ENCODE measurements around the gene EIF2B4. TPM values are rescaled to one million over a fixed set of nuclear protein-coding genes. Genes with fewer than 3 reads are reported as not detected.

Gene EIF2B4
- total and polyA plus RNA-seq, 9 of the 15 experiments (the other 6 are each of a cell fraction or from before 2014, with no cell fraction given), result 29.7 to 80.3 (median 58.9) TPM

GRCh38 chr2:27390822-27391679, 20.9 kb upstream of the EIF2B4 start:
- Histone ChIP-seq H3K4me3 (no peak overlapping the region), H3K27me3 (ENCODE audit: control insufficient read depth in 2 of 2, insufficient read depth in 2 of 2, low read length in 2 of 2) (no peaks in the 10 kb centered on the region), H4K20me1 (replicated peaks; ENCODE audit: control insufficient read depth, insufficient read depth, low read length) (peaks cover 2% of the 10 kb centered on the region; the same call in 1 of the 2 replicates), H3K4me1 (replicated peaks in 1 of 2; ENCODE audit: control insufficient read depth in 2 of 2, insufficient read depth in 2 of 2, low read length in 2 of 2) (peaks cover 0 to 5% of the 10 kb centered on the region in 2 experiments; a peak in 2 of 5 replicates), H3K36me3 (ENCODE audit: control insufficient read depth, insufficient read depth, low read length) (peaks cover 50% of the 10 kb centered on the region), H3K9ac (ENCODE audit: insufficient read depth in 1 of 2, low read depth in 2 of 2, low read length in 2 of 2) (no peak overlapping the region), H3K79me2 (ENCODE audit: control insufficient read depth, insufficient read depth, low read length) (peaks cover 77% of the 10 kb centered on the region), H3K4me2 (ENCODE audit: insufficient read depth, low read length) (no peak overlapping the region), H3K27ac (ENCODE audit: extremely low read depth, low read depth, low read length) (no peak overlapping the region), H3K9me3 (replicated peaks; ENCODE audit: control insufficient read depth, insufficient read depth, low read depth, low read length) (no peaks in the 10 kb centered on the region), H3K9me1 (ENCODE audit: control insufficient read depth, insufficient read depth, low read length) (no peaks in the 10 kb centered on the region), H2AFZ (ENCODE audit: low read depth, low read length) (no peak overlapping the region)
- intact Hi-C loops (cut with micrococcal nuclease) (no loop called here), in situ Hi-C loops (cut with MboI) (no loop called here)
- BruUV-seq (replicated peaks), result TSS peak; percentile 21
- ChIA-PET POLR2A (interaction anchor here (0.6 to 1.4 kb wide), 5 partner anchors 11 to 62 kb away, joined by 3 to 4 read pairs (median 3); partner anchors contain the start of gene ZNF513), CTCF (ENCODE audit: low intra/inter-chr PET ratio) (no interaction called here)
- 85% methylated on average over 9 of the region's 9 CpGs for WGBS (ENCODE audit: insufficient coverage, low coverage, missing lambda C conversion rate)
- ATAC-seq, result no peak
- peak; percentile 44 for FAIRE-seq
- TF ChIP-seq ZKSCAN1 (IDR thresholded peaks at IDR 0.05; ENCODE audit: low read depth, low read length) (no peak), GATA2 (CRISPR knock-in tag; IDR thresholded peaks at IDR 0.05) (no peak), ZNF146 (CRISPR knock-in tag; IDR thresholded peaks at IDR 0.05; ENCODE audit: unreplicated experiment) (peak; percentile 39), ZNF124 (CRISPR knock-in tag; IDR thresholded peaks at IDR 0.05) (no peak)
- DNase-seq (ENCODE audit: extremely low read depth in 1 of 4, low spot score in 3 of 4), result no peak

Measured in K562 (cell line).